ENCODE results near the gene TRAF1. TPM values are rescaled to one million over a fixed set of nuclear protein-coding genes. Genes with fewer than 3 reads are reported as not detected.

Gene TRAF1
- total RNA-seq, 2 donors from 2014 or later: 1.5 to 3.1 TPM

GRCh38 chr9:120865809-120866208 lies 60.8 kb downstream of the TRAF1 start:
- no peak for DNase-seq
- no peak overlapping the region for H3K9ac ChIP-seq (ENCODE audit: low read depth in 2 of 2, low read length in 2 of 2)
- H3K9me3 ChIP-seq: no peaks in the 10 kb centered on the region
- no peaks in the 10 kb centered on the region for H3K27me3 ChIP-seq
- H3K36me3 ChIP-seq: no peaks in the 10 kb centered on the region
- no peak overlapping the region for H3K4me3 ChIP-seq
- H3K27ac ChIP-seq: no peak overlapping the region
- TF ChIP-seq, protein P1, sequence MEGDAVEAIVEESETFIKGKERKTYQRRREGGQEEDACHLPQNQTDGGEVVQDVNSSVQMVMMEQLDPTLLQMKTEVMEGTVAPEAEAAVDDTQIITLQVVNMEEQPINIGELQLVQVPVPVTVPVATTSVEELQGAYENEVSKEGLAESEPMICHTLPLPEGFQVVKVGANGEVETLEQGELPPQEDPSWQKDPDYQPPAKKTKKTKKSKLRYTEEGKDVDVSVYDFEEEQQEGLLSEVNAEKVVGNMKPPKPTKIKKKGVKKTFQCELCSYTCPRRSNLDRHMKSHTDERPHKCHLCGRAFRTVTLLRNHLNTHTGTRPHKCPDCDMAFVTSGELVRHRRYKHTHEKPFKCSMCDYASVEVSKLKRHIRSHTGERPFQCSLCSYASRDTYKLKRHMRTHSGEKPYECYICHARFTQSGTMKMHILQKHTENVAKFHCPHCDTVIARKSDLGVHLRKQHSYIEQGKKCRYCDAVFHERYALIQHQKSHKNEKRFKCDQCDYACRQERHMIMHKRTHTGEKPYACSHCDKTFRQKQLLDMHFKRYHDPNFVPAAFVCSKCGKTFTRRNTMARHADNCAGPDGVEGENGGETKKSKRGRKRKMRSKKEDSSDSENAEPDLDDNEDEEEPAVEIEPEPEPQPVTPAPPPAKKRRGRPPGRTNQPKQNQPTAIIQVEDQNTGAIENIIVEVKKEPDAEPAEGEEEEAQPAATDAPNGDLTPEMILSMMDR (IDR thresholded peaks at IDR 0.05): no peak
- intact Hi-C loops (cut with DNase I): loop anchor here (5.0 kb wide), 1 partner anchor 71 kb away; no protein-coding TSS in a partner anchor
- peaks cover 9% of the 10 kb centered on the region for H3K4me1 ChIP-seq

GRCh38 chr9:120865176-120865575 lies 61.4 kb downstream of the TRAF1 start:
- intact Hi-C loops (cut with DNase I): loop anchor here (5.0 kb wide), 1 partner anchor 72 kb away; no protein-coding TSS in a partner anchor

GRCh38 chr9:120864719-120865118 lies 61.9 kb downstream of the TRAF1 start:
- H3K4me1 ChIP-seq: peaks cover 9% of the 10 kb centered on the region
- H3K27ac ChIP-seq: no peak overlapping the region
- no peak for DNase-seq
- H3K4me3 ChIP-seq: no peak overlapping the region
- no peaks in the 10 kb centered on the region for H3K9me3 ChIP-seq
- no peak overlapping the region for H3K9ac ChIP-seq (ENCODE audit: low read depth in 2 of 2, low read length in 2 of 2)
- TF ChIP-seq, protein P1 (IDR thresholded peaks at IDR 0.05): no peak
- no peaks in the 10 kb centered on the region for H3K27me3 ChIP-seq
- intact Hi-C loops (cut with DNase I): loop anchor here (5.0 kb wide), 1 partner anchor 73 kb away; no protein-coding TSS in a partner anchor
- H3K36me3 ChIP-seq: no peaks in the 10 kb centered on the region

More at GRCh38 chr9:120865176-120865575, 61.4 kb downstream of the TRAF1 start:
- no peak for DNase-seq
- H3K27me3 ChIP-seq: no peaks in the 10 kb centered on the region
- H3K9ac ChIP-seq (ENCODE audit: low read depth in 2 of 2, low read length in 2 of 2): no peak overlapping the region
- H3K4me1 ChIP-seq: peaks cover 9% of the 10 kb centered on the region
- no peaks in the 10 kb centered on the region for H3K36me3 ChIP-seq
- H3K27ac ChIP-seq: no peak overlapping the region
- no peaks in the 10 kb centered on the region for H3K9me3 ChIP-seq
- no peak overlapping the region for H3K4me3 ChIP-seq
- TF ChIP-seq, protein P1 (IDR thresholded peaks at IDR 0.05): no peak

DNA sequence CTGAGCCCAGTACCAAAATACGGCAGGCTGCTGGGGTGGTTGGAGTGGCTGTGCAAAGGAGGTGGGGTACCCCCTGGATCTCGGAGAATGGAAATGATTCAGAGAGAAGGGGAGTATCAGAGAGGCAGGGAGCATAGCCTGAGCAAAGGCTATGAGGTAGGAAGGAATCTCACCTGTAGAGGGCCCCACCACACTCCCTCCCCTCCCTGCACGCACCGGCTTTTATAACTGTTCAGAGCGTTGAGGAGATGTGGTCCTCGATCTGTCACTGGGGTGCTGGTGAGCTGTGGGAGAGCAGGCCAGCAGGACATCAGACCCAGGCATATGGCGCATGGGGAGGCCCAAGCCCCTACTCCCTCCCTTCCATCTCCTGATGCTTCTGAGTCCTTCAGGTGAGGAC lies 62.8 kb downstream of the TRAF1 start:
- intact Hi-C loops (cut with DNase I): no loop called here
- H3K9ac ChIP-seq (ENCODE audit: low read depth in 2 of 2, low read length in 2 of 2): no peak overlapping the region
- H3K36me3 ChIP-seq: no peaks in the 10 kb centered on the region
- no peak overlapping the region for H3K27ac ChIP-seq
- no peaks in the 10 kb centered on the region for H3K27me3 ChIP-seq
- no peak for DNase-seq
- H3K4me3 ChIP-seq: no peak overlapping the region
- H3K9me3 ChIP-seq: no peaks in the 10 kb centered on the region
- TF ChIP-seq, protein P1 (IDR thresholded peaks at IDR 0.05): no peak
- peaks cover 6% of the 10 kb centered on the region for H3K4me1 ChIP-seq

GRCh38 chr9:120862452-120862851 lies 64.1 kb downstream of the TRAF1 start:
- Histone ChIP-seq H3K27ac (no peak overlapping the region), H3K9me3 (no peaks in the 10 kb centered on the region), H3K27me3 (no peaks in the 10 kb centered on the region), H3K4me3 (no peak overlapping the region), H3K36me3 (no peaks in the 10 kb centered on the region), H3K4me1 (no peaks in the 10 kb centered on the region), H3K9ac (ENCODE audit: low read depth in 2 of 2, low read length in 2 of 2) (no peak overlapping the region)
- no peak for DNase-seq
- TF ChIP-seq, protein P1 (IDR thresholded peaks at IDR 0.05): no peak
- intact Hi-C loops (cut with DNase I): no loop called here

Measured in colonic mucosa (tissue), 4 donors.